ENCODE measurements around the gene ZSWIM4.

The ZSWIM4 gene

DNA sequence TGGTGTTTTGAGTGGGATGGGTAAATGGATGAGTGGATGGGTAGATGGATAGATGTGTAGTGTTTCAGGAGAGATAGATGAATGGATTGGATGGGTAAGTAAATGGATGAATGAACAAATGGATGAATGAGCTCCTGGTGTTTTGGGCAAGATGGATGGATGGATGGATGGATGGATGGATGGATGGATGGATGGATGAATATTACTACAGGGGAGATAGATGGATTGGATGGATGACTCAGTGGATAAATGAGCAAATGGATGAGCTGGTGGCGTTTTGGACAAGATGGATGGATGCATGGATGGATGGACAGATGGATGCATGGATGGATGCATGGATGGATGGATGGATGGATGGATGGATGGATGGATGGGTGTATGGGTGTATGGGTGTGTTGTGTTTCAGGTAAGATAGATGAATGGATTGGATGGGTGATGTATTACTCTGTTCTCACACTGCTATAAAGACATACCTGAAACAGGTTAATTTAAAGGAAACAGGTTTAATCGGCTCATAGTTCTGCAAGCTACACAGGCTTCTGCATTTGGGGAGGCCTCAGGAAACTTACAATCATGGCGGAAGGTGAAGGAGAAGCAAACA is 12.3 kb downstream of the ZSWIM4 start:
- TF ChIP-seq, protein P1, sequence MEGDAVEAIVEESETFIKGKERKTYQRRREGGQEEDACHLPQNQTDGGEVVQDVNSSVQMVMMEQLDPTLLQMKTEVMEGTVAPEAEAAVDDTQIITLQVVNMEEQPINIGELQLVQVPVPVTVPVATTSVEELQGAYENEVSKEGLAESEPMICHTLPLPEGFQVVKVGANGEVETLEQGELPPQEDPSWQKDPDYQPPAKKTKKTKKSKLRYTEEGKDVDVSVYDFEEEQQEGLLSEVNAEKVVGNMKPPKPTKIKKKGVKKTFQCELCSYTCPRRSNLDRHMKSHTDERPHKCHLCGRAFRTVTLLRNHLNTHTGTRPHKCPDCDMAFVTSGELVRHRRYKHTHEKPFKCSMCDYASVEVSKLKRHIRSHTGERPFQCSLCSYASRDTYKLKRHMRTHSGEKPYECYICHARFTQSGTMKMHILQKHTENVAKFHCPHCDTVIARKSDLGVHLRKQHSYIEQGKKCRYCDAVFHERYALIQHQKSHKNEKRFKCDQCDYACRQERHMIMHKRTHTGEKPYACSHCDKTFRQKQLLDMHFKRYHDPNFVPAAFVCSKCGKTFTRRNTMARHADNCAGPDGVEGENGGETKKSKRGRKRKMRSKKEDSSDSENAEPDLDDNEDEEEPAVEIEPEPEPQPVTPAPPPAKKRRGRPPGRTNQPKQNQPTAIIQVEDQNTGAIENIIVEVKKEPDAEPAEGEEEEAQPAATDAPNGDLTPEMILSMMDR (IDR thresholded peaks at IDR 0.05): no peak
- H3K4me1 ChIP-seq (ENCODE audit: control insufficient read depth in 1 of 2, insufficient read depth in 1 of 2, low read depth in 1 of 2, low read length in 1 of 2): no peaks in the 10 kb centered on the region
- H3K4me3 ChIP-seq (ENCODE audit: low read depth in 1 of 2, low read length in 1 of 2): no peak overlapping the region
- H3K36me3 ChIP-seq: peaks cover 20% of the 10 kb centered on the region
- no peak overlapping the region for H3K27ac ChIP-seq
- no peaks in the 10 kb centered on the region for H3K27me3 ChIP-seq
- H3K9me3 ChIP-seq: no peaks in the 10 kb centered on the region

DNA sequence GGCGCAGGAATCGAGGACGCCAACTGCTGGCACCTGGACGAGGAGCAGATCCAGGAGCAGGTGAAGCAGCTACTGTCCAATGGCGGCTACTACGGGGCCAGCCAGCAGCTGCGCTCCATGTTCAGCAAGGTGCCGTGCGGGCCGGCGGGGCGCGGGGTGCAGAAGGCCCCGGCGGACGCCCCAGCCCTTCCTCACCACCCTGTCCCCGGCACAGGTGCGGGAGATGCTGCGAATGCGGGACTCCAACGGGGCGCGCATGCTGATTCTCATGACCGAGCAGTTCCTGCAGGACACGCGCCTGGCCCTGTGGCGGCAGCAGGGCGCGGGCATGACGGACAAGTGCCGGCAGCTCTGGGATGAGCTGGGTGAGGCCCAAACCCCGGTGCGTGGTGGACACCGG is 13.6 kb downstream of the ZSWIM4 start:
- TF ChIP-seq, protein P1 (IDR thresholded peaks at IDR 0.05): no peak
- Histone ChIP-seq H3K36me3 (peaks cover 20% of the 10 kb centered on the region), H3K27me3 (no peaks in the 10 kb centered on the region), H3K9me3 (no peaks in the 10 kb centered on the region), H3K27ac (no peak overlapping the region), H3K4me1 (ENCODE audit: control insufficient read depth in 1 of 2, insufficient read depth in 1 of 2, low read depth in 1 of 2, low read length in 1 of 2) (peaks cover under 1 to 2% of the 10 kb centered on the region in 2 experiments), H3K4me3 (ENCODE audit: low read depth in 1 of 2, low read length in 1 of 2) (no peak overlapping the region)

DNA sequence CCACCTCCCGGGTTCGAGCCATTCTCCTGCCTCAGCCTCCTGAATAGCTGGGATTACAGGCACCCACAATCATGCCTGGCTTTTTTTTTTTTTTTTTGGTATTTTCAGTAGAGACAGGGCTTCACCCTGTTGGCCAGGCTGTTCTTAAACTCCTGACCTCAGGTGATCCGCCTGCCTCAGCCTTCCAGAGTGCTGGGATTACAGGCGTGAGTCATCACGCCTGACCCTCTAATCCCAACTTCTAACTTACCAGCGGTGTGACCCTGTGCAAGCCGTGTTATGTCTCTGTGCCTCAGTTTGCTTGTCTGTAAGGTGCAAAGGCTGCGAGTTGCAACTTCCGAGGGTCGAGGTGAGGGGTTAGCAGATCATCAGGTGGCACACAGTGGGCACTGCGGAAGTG is 17.3 kb downstream of the ZSWIM4 start:
- H3K4me3 ChIP-seq (ENCODE audit: low read depth in 1 of 2, low read length in 1 of 2): no peak overlapping the region
- no peak overlapping the region for H3K27ac ChIP-seq
- peaks cover 18% of the 10 kb centered on the region for H3K36me3 ChIP-seq
- TF ChIP-seq, protein P1 (IDR thresholded peaks at IDR 0.05): no peak
- no peaks in the 10 kb centered on the region for H3K27me3 ChIP-seq
- H3K4me1 ChIP-seq (ENCODE audit: control insufficient read depth in 1 of 2, insufficient read depth in 1 of 2, low read depth in 1 of 2, low read length in 1 of 2): peaks cover 10% of the 10 kb centered on the region in 2 experiments
- H3K9me3 ChIP-seq: no peaks in the 10 kb centered on the region

DNA sequence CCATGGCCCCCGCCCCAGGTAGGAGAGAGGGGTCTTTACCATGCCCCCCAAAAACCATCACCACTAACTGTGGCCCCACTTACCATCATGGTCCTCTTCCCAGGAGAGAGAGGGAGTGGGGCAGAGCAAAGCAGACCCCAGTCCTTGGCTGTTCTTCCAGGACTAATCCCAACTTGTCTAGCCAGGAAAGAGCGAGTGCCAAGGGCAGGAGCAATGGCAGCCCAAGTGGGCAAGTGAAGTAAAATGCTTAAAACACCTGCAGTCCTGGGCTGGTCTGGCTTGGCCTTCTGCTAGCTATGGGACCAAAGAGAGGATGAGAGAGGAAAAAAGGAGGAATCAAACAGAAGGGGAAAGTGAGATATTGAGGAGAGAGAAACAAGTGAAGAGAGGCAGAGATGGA is 17.9 kb downstream of the ZSWIM4 start:
- Histone ChIP-seq H3K9me3 (no peaks in the 10 kb centered on the region), H3K4me3 (ENCODE audit: low read depth in 1 of 2, low read length in 1 of 2) (no peak overlapping the region)

DNA sequence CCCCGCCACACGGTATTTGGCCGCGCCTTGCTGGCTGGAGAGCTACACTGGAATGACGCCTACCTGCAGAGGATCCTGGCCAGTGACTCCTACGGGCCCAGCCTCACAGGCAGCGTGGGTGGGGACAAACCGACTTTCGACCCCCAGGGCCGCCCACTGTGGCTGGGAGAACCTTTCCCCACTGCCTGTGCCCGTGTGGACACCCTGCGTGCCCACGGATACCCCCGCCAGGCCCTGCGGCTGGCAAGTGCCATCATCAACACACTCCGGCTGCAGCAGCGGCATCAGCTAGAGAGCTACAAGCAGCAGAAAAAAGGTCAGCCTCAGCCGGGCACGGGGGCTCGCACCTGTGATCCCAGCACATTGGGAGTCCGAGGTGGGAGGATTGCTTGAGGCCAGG is 19.3 kb downstream of the ZSWIM4 start:
- H3K4me3 ChIP-seq (ENCODE audit: low read depth in 1 of 2, low read length in 1 of 2): no peak overlapping the region
- peaks cover 9% of the 10 kb centered on the region for H3K36me3 ChIP-seq
- H3K4me1 ChIP-seq (ENCODE audit: control insufficient read depth in 1 of 2, insufficient read depth in 1 of 2, low read depth in 1 of 2, low read length in 1 of 2): peaks cover 10% of the 10 kb centered on the region in 2 experiments
- TF ChIP-seq, protein P1 (IDR thresholded peaks at IDR 0.05): no peak
- H3K27me3 ChIP-seq: no peaks in the 10 kb centered on the region
- no peaks in the 10 kb centered on the region for H3K9me3 ChIP-seq
- H3K27ac ChIP-seq: no peak overlapping the region

More for the DNA sequence above, 17.9 kb downstream of the ZSWIM4 start:
- H3K27ac ChIP-seq: no peak overlapping the region
- no peaks in the 10 kb centered on the region for H3K27me3 ChIP-seq
- peaks cover 18% of the 10 kb centered on the region for H3K36me3 ChIP-seq
- TF ChIP-seq, protein P1 (IDR thresholded peaks at IDR 0.05): no peak
- H3K4me1 ChIP-seq (ENCODE audit: control insufficient read depth in 1 of 2, insufficient read depth in 1 of 2, low read depth in 1 of 2, low read length in 1 of 2): peaks cover 10% of the 10 kb centered on the region in 2 experiments
